HG03025 (cell line): ENCODE data around the gene MAGT1.
A peak's percentile ranks its signal among the peaks of the same experiment; 100 is the strongest.
"Not testable (repeated sequence)": the region's sequence is repeated elsewhere in the genome, so short reads cannot be mapped to it uniquely, and the experiment has no call there.

Source experiments
- ATAC-seq: cut with Tn5 transposase; IDR thresholded peaks from one replicate; pipeline ENCODE4 v1.9.1; 2021; ENCODE audit warnings: mild to moderate bottlenecking, moderate library complexity; ENCODE audit not compliant: unreplicated experiment, low FRiP score

Gene MAGT1

GRCh38 chrX:77894921-77895886 is at the start of gene MAGT1:
Gene MAGT1, minus strand, starts transcription at chrX:77895435. Its CDS starts 25 bp downstream, at chrX:77895410.
- ATAC-seq: peak; percentile 91

DNA sequence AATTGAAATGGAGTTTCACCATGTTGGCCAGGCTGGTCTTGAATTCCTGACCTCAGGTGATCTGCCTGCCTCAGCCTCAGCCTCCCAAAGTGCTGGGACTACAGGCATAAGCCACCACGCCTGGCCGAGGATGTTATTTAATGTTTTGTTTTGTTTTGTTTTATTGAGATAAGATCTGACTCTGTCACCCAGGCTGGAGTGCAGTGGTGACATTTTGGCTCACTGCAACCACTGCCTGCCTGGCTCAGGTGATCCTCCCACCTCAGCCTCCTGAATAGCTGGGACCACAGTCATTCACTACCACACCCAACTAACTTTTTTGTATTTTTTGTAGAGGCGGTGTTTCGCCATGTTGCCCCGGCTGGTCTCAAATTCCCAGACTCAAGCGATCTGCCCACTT is 49.8 kb upstream of the MAGT1 start:
- not testable (repeated sequence) for ATAC-seq

GRCh38 chrX:77938083-77938680 is 42.9 kb upstream of the MAGT1 start:
- ATAC-seq: no peak

DNA sequence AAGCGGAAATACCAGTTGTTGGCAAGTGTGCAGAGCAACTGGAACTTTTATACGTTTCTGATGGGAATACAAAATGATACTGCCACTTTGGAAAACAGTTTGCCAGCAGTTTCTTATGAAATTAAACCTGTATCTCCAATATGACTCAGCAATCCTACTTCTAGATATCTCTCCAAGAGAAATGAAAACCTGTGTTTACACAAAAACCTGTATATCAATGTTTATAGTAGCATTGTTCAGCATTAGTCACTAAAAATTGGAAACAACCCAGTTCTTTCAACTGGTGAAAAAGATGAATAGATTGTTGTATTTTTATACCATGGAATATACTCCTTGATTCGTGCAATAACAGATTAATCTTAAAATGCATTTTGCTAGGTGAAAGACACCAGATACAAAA is 42.1 kb upstream of the MAGT1 start:
- no peak for ATAC-seq

DNA sequence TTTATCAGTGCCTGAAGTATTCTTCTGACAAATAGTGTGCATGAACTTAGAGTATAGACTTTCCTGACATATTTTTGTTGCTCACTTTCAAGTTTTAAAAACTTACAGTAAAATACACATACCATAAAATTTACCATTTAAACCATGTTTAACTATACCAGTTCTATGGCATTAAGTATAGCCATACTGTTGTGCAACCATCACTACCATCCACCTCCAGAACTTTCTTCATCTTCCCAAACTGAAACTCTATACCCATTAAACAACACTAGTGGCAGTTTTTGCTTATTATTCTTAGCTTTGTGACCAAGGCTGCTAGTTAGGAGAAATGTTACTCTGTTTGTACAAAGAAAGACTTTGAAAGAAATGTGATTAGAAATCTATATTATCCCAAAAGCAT is 41.1 kb upstream of the MAGT1 start:
- ATAC-seq: no peak

DNA sequence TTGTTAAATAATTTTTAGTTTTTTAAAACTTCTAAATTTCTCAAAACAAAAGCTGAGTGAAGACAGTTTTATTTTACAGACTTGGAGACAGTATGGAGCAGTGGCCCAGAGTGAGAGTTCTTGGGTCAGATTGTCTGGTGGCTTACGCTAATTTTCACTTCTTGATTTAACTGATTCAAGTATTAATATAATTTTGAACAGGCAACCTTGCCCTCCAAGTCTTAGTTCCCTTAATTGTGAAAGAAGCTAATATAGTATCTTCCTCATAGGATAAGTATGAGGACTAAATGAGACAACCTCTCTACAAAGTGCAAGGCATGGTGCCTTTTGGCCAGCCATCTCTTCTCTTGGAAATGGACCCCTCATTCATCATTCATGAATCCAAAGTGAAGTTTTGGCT is 40.7 kb upstream of the MAGT1 start:
- ATAC-seq: no peak

DNA sequence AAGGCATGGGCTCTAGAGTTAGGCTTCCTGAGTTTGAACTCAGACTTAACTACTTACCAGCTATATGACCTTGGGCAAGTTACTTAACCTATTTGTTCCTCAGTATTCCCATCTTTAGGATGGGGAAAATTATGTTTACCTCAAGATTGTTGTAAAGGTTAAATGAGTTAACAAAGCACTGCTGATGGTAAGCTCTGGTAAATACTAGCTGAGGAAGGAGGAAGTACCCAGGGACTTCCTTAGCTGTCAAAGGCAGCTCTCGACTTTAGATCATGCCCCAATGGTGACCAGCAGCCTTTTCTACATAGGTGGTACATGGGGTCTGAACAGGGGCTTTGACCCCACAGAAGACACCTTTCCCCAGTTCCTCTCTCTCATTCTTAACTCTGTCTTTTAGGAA is 35.3 kb upstream of the MAGT1 start:
- no peak for ATAC-seq

GRCh38 chrX:77925764-77926163 is 30.5 kb upstream of the MAGT1 start:
- no peak for ATAC-seq

GRCh38 chrX:77924320-77924859 is 29.2 kb upstream of the MAGT1 start:
- no peak for ATAC-seq

- ATAC-seq: no peak
Measured at GRCh38 chrX:77922787-77923186, 27.6 kb upstream of the MAGT1 start.

DNA sequence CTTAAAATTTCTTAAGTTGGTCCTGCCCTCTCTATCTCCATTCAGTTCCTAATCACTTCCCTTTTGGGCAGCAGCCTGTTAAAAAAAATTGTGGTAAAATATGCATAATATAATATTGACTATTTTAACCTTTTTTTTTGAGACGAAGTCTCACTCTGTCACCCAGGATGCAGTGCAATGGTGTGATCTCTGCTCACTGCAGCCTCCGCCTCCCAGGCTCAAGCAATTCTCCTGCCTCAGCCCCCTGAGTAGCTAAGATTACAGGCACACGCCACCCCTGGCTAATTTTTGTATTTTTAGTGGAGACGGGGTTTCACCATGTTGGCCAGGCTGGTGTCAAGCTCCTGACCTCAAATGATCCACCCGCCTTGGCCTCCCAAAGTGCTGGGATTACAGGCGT is 24.1 kb upstream of the MAGT1 start:
- ATAC-seq: not testable (repeated sequence)

DNA sequence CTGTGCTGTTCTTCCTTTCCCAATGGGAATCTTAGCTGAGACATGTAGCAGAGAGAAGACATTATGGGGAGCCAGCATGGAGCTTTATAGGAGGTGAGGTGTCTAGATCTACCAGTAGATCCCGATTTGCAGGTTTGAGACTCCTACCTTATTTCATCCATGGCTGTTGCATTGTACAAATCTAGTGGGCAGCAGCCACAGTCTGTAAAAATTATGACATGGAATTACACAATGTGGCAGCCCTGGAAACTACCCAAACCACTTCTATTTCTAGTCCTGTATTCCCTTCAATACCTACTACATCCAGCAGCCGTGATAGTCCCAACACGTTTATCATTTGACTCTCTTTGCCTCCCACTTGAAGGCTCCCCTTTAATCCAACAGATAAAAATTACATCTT is 23.3 kb upstream of the MAGT1 start:
- ATAC-seq: no peak

DNA sequence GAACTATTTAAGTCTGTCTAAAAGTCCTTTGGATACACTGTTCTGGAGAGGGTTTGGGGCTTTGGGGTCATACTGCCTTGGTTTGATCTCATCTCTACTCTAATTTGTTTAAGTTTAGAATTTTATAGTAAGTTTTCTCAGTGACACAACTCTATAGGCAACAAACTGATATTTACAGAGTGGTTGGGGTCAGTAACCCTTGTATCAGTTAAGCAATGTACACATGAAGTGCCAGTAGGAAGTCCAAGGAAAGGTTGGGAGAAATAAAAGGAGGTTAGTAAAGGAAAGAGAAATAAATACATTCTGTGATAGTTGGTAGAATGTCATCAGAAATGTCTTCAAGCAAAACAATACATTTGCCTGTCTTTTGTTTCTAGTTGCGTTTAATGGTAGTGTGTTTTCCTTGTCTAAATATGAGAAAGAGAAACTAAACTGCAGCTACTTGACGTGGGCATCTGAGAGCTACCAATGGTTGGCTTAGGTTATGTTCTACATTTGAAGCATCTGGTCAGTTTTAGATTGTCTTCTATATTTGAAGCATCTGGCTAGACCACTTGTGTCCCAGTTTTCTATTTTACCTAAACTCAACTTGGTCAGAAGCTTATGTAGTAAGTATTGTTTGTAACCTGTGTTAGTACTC is 22.2 kb upstream of the MAGT1 start:
- no peak for ATAC-seq

GRCh38 chrX:77910108-77910840 is 15.0 kb upstream of the MAGT1 start, which contains the start of gene ATP7A:
Gene ATP7A, plus strand, starts transcription at chrX:77910693. Its CDS starts 60,949 bp downstream, at chrX:77971642.
- ATAC-seq: peak; percentile 84

DNA sequence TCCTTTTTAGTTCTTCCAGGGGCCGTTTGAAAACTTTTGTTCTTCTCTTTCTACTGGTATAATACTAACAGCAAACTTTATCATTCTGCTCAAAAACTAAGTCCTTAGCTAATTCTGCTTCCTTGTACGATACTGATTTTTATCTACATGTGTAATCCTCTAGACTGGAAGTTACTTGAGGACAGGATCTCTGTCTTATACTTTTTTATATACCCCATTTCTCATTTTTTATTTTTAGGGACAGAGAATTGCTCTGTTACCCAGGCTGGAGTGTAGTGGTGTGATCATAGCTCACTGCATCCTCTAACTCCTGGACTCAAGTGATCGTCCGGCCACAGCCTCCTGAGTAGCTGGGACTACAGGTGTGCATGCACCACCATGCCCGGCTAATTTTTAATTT is 6.3 kb upstream of the MAGT1 start:
- no peak for ATAC-seq

- ATAC-seq: no peak
Measured at GRCh38 chrX:77900688-77901087, 5.5 kb upstream of the MAGT1 start.

GRCh38 chrX:77899081-77899828 is 4.0 kb upstream of the MAGT1 start, which contains the start of gene COX7B:
Gene COX7B, plus strand, starts transcription at chrX:77899468. Its CDS starts 86 bp downstream, at chrX:77899554.
- ATAC-seq: peak; percentile 45

- no peak for ATAC-seq
Measured at GRCh38 chrX:77893713-77894112, 1.5 kb downstream of the MAGT1 start.

DNA sequence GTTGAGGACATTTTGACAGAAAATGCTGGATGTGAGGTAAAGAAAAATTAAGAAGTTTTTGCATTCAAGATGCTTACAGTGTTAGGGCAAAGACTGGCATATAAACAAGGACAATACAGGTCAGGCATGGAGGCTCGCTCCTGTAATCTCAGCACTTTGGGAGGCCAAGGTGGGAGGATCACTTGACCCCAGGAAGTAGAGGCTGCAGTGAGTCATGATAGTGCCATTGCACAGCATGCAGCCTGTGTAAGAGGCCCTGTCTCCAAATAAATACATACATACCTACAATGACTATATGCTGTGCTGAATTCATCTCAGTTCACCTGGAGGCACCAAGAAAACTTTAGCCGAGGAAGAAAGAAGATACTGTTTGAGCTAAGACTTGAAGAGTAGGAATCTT is 2.3 kb downstream of the MAGT1 start:
- ATAC-seq: no peak
